Measurements from ENCODE around the gene SDHA. TPM values are rescaled to one million over a fixed set of nuclear protein-coding genes. Genes with fewer than 3 reads are reported as not detected.
A peak's percentile ranks its signal among the peaks of the same experiment; 100 is the strongest.

Gene SDHA
- polyA plus RNA-seq, 2 of the 4 experiments (the other 2 are of a cell fraction), result 115 to 134 TPM

GRCh38 chr5:218457-219291 lies 554 bp downstream of the SDHA start:
- ChIA-PET CTCF (interaction anchor here (0.7 to 1.8 kb wide), 10 partner anchors 10 to 221 kb away, joined by 3 to 11 read pairs (median 4); partner anchors contain the start of gene LRRC14B), POLR2A (interaction anchor here (1.3 to 2.4 kb wide), 2 partner anchors 30 to 52 kb away, joined by 6 to 11 read pairs; partner anchors contain the start of gene PDCD6)
- no peak for FAIRE-seq
- Histone ChIP-seq H3K4me3 (peak overlapping the region; percentile 99), H3K27ac (peak overlapping the region; percentile 85 to 97), H3K4me1 (peaks cover 20% of the 10 kb centered on the region), H3K4me2 (peak overlapping the region; percentile 81), H3K9me3 (no peaks in the 10 kb centered on the region)
- peak in 1 of 2 experiments; percentile 33 for DNase-seq (ENCODE audit: low read depth in 1 of 2, low spot score in 1 of 2)
- TF ChIP-seq BCL3 (IDR thresholded peaks at IDR 0.05) (peak; percentile 3; the same call in 1 of the 3 replicates), JUN (IDR thresholded peaks at IDR 0.05) (peak in 1 of 2 experiments; percentile 22; a peak in 1 of 5 replicates), ZFP36 (IDR thresholded peaks at IDR 0.05; ENCODE audit: borderline replicate concordance, partially characterized antibody) (no peak), RAD21 (conservative IDR thresholded peaks at IDR 0.05 in 1 of 2, IDR thresholded peaks at IDR 0.05 in 1 of 2) (no peak), PHF8 (IDR thresholded peaks at IDR 0.05; ENCODE audit: borderline replicate concordance, low read depth) (0 out of 2 replicates have a peak, but pooled peaks have one; percentile 62), JUNB (IDR thresholded peaks at IDR 0.05) (no peak), NPAS2 (CRISPR knock-in tag; IDR thresholded peaks at IDR 0.05; ENCODE audit: borderline replicate concordance) (no peak)
- ATAC-seq, result peak; percentile 79 to 82
- WGBS (ENCODE audit: missing lambda C conversion rate), result under 1% methylated on average over 27 of the region's 73 CpGs

- no peak for FAIRE-seq
- ATAC-seq, result no peak
- DNase-seq (ENCODE audit: low read depth in 1 of 2, low spot score in 1 of 2), result no peak
- CTCF ChIA-PET, result interaction anchor here (0.8 to 1.3 kb wide), 6 partner anchors 11 to 220 kb away, joined by 3 to 5 read pairs (median 4); no protein-coding TSS in a partner anchor
- POLR2A ChIA-PET, result interaction anchor here (2.4 kb wide), 1 partner anchor 52 kb away, joined by 11 read pairs; the partner anchor contains the start of gene PDCD6
- Histone ChIP-seq H3K4me1 (peaks cover 20% of the 10 kb centered on the region), H3K4me3 (peak overlapping the region; percentile 99), H3K4me2 (peak overlapping the region; percentile 81), H3K27ac (peak overlapping the region; percentile 36 to 85; a peak in 2 of 6 replicates), H3K9me3 (no peaks in the 10 kb centered on the region)
- no peak for TF ChIP-seq KDM1A (IDR thresholded peaks at IDR 0.05; ENCODE audit: low read depth)
- TF ChIP-seq, protein P1, sequence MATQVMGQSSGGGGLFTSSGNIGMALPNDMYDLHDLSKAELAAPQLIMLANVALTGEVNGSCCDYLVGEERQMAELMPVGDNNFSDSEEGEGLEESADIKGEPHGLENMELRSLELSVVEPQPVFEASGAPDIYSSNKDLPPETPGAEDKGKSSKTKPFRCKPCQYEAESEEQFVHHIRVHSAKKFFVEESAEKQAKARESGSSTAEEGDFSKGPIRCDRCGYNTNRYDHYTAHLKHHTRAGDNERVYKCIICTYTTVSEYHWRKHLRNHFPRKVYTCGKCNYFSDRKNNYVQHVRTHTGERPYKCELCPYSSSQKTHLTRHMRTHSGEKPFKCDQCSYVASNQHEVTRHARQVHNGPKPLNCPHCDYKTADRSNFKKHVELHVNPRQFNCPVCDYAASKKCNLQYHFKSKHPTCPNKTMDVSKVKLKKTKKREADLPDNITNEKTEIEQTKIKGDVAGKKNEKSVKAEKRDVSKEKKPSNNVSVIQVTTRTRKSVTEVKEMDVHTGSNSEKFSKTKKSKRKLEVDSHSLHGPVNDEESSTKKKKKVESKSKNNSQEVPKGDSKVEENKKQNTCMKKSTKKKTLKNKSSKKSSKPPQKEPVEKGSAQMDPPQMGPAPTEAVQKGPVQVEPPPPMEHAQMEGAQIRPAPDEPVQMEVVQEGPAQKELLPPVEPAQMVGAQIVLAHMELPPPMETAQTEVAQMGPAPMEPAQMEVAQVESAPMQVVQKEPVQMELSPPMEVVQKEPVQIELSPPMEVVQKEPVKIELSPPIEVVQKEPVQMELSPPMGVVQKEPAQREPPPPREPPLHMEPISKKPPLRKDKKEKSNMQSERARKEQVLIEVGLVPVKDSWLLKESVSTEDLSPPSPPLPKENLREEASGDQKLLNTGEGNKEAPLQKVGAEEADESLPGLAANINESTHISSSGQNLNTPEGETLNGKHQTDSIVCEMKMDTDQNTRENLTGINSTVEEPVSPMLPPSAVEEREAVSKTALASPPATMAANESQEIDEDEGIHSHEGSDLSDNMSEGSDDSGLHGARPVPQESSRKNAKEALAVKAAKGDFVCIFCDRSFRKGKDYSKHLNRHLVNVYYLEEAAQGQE (IDR thresholded peaks at IDR 0.05), result no peak
- TF ChIP-seq RFX5 (IDR thresholded peaks at IDR 0.05), result no peak
- no peak for TF ChIP-seq NPAS2 (CRISPR knock-in tag; IDR thresholded peaks at IDR 0.05; ENCODE audit: borderline replicate concordance)
- TF ChIP-seq, protein P2, sequence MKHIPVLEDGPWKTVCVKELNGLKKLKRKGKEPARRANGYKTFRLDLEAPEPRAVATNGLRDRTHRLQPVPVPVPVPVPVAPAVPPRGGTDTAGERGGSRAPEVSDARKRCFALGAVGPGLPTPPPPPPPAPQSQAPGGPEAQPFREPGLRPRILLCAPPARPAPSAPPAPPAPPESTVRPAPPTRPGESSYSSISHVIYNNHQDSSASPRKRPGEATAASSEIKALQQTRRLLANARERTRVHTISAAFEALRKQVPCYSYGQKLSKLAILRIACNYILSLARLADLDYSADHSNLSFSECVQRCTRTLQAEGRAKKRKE (CRISPR knock-in tag; IDR thresholded peaks at IDR 0.05; ENCODE audit: low read depth), result no peak
- TF ChIP-seq, protein P3, sequence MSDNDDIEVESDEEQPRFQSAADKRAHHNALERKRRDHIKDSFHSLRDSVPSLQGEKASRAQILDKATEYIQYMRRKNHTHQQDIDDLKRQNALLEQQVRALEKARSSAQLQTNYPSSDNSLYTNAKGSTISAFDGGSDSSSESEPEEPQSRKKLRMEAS (IDR thresholded peaks at IDR 0.05), result no peak
- no peak for TF ChIP-seq HES2 (IDR thresholded peaks at IDR 0.05)
- TF ChIP-seq SREBF2 (IDR thresholded peaks at IDR 0.05), result no peak
- TF ChIP-seq HEYL (CRISPR knock-in tag; IDR thresholded peaks at IDR 0.05), result no peak
- TF ChIP-seq EHF (CRISPR knock-in tag; IDR thresholded peaks at IDR 0.05), result no peak
- TF ChIP-seq RARB (CRISPR knock-in tag; IDR thresholded peaks at IDR 0.05), result no peak
- TF ChIP-seq CEBPB (IDR thresholded peaks at IDR 0.05), result no peak
- 56% methylated on average over 9 of the region's 9 CpGs for WGBS (ENCODE audit: missing lambda C conversion rate)
Measured at GRCh38 chr5:219460-219863, 1.3 kb downstream of the SDHA start.
